Activated CD8-positive, alpha-beta memory T cell treated with anti-CD3 and anti-CD28 coated beads, Interleukin-2, amount 50 U/mL, for 48 hours (primary cell): ENCODE data around the gene SBNO2.

ENCODE experiments used
- DNase-seq: peaks from one replicate; pipeline ENCODE4 v3.0.0-alpha.2; 2020

The SBNO2 gene

GRCh38 chr19:1070576-1070930 is 103.5 kb downstream of the SBNO2 start:
- DNase-seq, result no peak

GRCh38 chr19:1069009-1069779 is 104.9 kb downstream of the SBNO2 start:
- no peak for DNase-seq

GRCh38 chr19:1068009-1069001 is 105.8 kb downstream of the SBNO2 start:
- no peak for DNase-seq

- no peak for DNase-seq
Measured at GRCh38 chr19:1067341-1067957, 106.6 kb downstream of the SBNO2 start.

GRCh38 chr19:1066748-1067340 is 107.2 kb downstream of the SBNO2 start, which contains the start of gene ARHGAP45:
Gene ARHGAP45 (plus strand): TSS chr19:1067167. CDS start chr19:1067406, 239 bp downstream.
- DNase-seq, result peak; percentile 91

DNA sequence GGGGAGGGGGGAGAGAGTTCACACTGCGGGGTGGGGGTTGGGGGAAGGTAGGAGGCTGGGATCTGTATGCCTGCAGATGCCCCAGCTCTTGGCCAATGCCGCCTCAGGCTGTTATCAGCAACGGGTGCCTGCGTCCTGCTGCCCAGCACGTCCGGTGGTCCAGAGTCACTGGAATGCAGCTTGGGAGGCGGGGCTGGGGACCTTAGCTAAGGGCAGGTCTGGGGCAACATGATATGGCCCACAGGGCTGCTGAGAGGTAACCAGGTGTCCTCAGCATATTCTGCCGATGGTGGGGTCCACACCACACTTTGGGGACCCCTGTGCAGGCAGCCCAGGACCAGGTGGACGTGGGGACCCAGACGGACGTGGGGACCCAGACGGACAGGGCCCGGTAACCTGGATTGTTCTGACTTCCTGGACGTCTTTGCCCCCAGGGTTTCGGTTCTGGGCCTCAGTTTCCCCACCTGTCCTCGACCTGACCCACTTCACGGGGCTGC is 107.8 kb downstream of the SBNO2 start:
- no peak for DNase-seq

GRCh38 chr19:1065606-1066109 is 108.4 kb downstream of the SBNO2 start:
- no peak for DNase-seq

- DNase-seq, result peak; percentile 87
Measured at GRCh38 chr19:1064661-1065605, 109.1 kb downstream of the SBNO2 start.

- DNase-seq, result no peak
Measured at GRCh38 chr19:1063909-1064660, 110.0 kb downstream of the SBNO2 start.

- peak; percentile 84 for DNase-seq
Measured at GRCh38 chr19:1063030-1063908, 110.8 kb downstream of the SBNO2 start.

GRCh38 chr19:1062387-1063029 is 111.6 kb downstream of the SBNO2 start:
- DNase-seq, result peak; percentile 62

DNA sequence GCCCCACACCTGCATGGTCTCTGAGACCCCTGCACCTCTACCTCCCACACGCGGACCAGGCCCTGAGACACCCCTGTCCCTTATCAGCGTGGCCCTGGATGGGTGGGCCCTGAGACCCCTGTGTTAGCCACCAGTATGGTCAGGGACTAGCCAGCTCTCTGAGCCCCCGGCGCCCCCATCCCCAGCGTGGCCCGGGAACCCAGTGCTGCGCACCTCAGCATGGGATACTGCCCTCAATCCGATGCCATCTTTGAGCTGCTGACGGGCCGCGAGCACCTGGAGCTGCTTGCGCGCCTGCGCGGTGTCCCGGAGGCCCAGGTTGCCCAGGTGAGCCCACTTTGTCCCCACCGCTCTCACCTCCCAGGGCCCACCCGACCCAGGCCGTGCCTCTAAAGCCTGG is 112.1 kb downstream of the SBNO2 start:
- DNase-seq, result no peak

- DNase-seq, result no peak
Measured at GRCh38 chr19:1060689-1061088, 113.4 kb downstream of the SBNO2 start.

DNA sequence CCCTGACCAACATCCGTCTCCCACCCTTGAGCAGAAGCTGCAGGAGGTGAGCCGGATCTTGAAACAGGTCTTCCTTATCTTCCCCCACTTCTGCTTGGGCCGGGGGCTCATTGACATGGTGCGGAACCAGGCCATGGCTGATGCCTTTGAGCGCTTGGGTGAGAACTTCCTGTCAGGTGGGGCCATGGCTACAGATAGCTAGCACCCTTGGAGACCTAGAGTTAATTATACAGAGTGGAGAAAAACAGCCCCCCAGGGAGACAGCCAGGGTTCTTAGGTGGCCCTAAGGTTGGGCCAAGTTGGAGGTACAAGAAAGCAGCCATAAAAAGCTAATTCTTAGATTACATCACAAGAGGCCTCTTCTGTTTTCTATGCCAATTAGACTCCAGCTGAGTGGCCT is 116.0 kb downstream of the SBNO2 start:
- no peak for DNase-seq
